Neural progenitor cell (in vitro differentiated cells): ENCODE results near the gene PARVG. TPM values are rescaled to one million over a fixed set of nuclear protein-coding genes. Genes with fewer than 3 reads are reported as not detected.

Experiments used
- DNase-seq: peaks from one replicate; pipeline ENCODE4 v3.0.0-alpha.2; 2016; ENCODE audit warnings: low spot score
- H2AFZ ChIP-seq: fragments of 200-600 bp; sonication (generic); replicated peaks from 2 replicates; pipeline ENCODE4 v1.6.1; 2016; ENCODE audit warnings: antibody characterized with exemption
- H3F3A ChIP-seq: fragments of 200-600 bp; sonication (generic); 2 replicates; pipeline ENCODE4 v1.6.1; 2016; ENCODE audit warnings: antibody characterized with exemption, low read depth
- H3K27ac ChIP-seq: fragments of 200-600 bp; sonication (generic); 2 replicates; pipeline ENCODE4 v1.5.1; 2016; ENCODE audit warnings: mild to moderate bottlenecking
- H3K27me3 ChIP-seq: fragments of 200-600 bp; sonication (generic); 2 replicates; pipeline ENCODE4 v1.6.1; 2016; ENCODE audit warnings: mild to moderate bottlenecking, moderate library complexity
- H3K36me3 ChIP-seq: fragments of 200-600 bp; sonication (generic); 2 replicates; pipeline ENCODE4 v1.5.1; 2016
- H3K4me1 ChIP-seq: fragments of 200-600 bp; sonication (generic); 2 replicates; pipeline ENCODE4 v1.6.1; 2016; ENCODE audit warnings: mixed run types
- H3K4me2 ChIP-seq: fragments of 200-600 bp; sonication (generic); 2 replicates; pipeline ENCODE4 v1.6.1; 2016
- H3K4me3 ChIP-seq: fragments of 200-600 bp; sonication (generic); 2 replicates; pipeline ENCODE4 v1.5.1; 2016
- H3K79me2 ChIP-seq: fragments of 200-600 bp; sonication (generic); 2 replicates; pipeline ENCODE4 v1.6.1; 2016; ENCODE audit warnings: low read depth
- H3K9ac ChIP-seq: fragments of 200-600 bp; sonication (generic); 2 replicates; pipeline ENCODE4 v1.6.1; 2016
- H3K9me3 ChIP-seq: fragments of 200-600 bp; sonication (generic); 2 replicates; pipeline ENCODE4 v1.5.1; 2016; ENCODE audit warnings: low read depth
- H4K20me1 ChIP-seq: fragments of 200-600 bp; sonication (generic); 2 replicates; pipeline ENCODE4 v1.6.1; 2016; ENCODE audit warnings: low read depth
- H3K27ac Mint-ChIP-seq: 3 replicates; pipeline ENCODE4 v1.8.0; 2021; ENCODE audit warnings: mixed read lengths
- H3K27me3 Mint-ChIP-seq: 2 replicates; pipeline ENCODE4 v1.8.0; 2022; ENCODE audit warnings: low read depth, mild to moderate bottlenecking, inconsistent platforms, moderate library complexity, mixed read lengths; ENCODE audit not compliant: insufficient read depth
- H3K36me3 Mint-ChIP-seq: 3 replicates; pipeline ENCODE4 v1.8.0; 2021; ENCODE audit warnings: mixed read lengths
- H3K4me1 Mint-ChIP-seq: 3 replicates; pipeline ENCODE4 v1.8.0; 2021; ENCODE audit warnings: mixed read lengths
- H3K4me3 Mint-ChIP-seq: 3 replicates; pipeline ENCODE4 v1.8.0; 2021; ENCODE audit warnings: mild to moderate bottlenecking, moderate library complexity, mixed read lengths
- H3K9me3 Mint-ChIP-seq: 3 replicates; pipeline ENCODE4 v1.8.0; 2020; ENCODE audit warnings: mixed read lengths
- EZH2 ChIP-seq: fragments of 200-600 bp; sonication (generic); IDR thresholded peaks from 2 replicates; pipeline ENCODE4 v1.6.1; 2017; ENCODE audit warnings: antibody characterized with exemption, mild to moderate bottlenecking, moderate library complexity
- EZH2phosphoT487 ChIP-seq: fragments of 200-600 bp; sonication (generic); IDR thresholded peaks from 2 replicates; pipeline ENCODE4 v1.6.1; 2017; ENCODE audit warnings: antibody characterized with exemption
- total RNA-seq: library from RNA; depleted of rRNA; stranded (reverse); fragments of >200 nt; gene quantifications from 2 replicates; pipeline ENCODE4 v1.2.3, GENCODE V29; 2015; ENCODE audit warnings: low replicate concordance
- TF ChIP-seq, protein P1 (sequence below): fragments of 200-600 bp; sonication (generic); IDR thresholded peaks from 2 replicates; pipeline ENCODE4 v1.5.1; 2017; ENCODE audit warnings: antibody characterized with exemption, mild to moderate bottlenecking

Gene PARVG
- total RNA-seq, 1 donor from 2014 or later = not detected

- H3K4me1 Mint-ChIP-seq = peaks cover 19% of the 10 kb centered on the region
- Histone ChIP-seq H2AFZ (no peak overlapping the region), H3K9me3 (no peaks in the 10 kb centered on the region), H3K4me3 (no peak overlapping the region), H3F3A (no peaks in the 10 kb centered on the region), H3K27ac (no peak overlapping the region), H3K27me3 (no peaks in the 10 kb centered on the region), H3K4me1 (peaks cover 7% of the 10 kb centered on the region), H3K9ac (no peak overlapping the region), H3K4me2 (no peak overlapping the region), H3K79me2 (no peaks in the 10 kb centered on the region), H4K20me1 (no peaks in the 10 kb centered on the region), H3K36me3 (no peaks in the 10 kb centered on the region)
- DNase-seq = no peak
- H3K27ac Mint-ChIP-seq = no peak overlapping the region
- peaks cover 8% of the 10 kb centered on the region for H3K9me3 Mint-ChIP-seq
- TF ChIP-seq EZH2 (no peak), EZH2phosphoT487 (no peak)
- TF ChIP-seq, protein P1, sequence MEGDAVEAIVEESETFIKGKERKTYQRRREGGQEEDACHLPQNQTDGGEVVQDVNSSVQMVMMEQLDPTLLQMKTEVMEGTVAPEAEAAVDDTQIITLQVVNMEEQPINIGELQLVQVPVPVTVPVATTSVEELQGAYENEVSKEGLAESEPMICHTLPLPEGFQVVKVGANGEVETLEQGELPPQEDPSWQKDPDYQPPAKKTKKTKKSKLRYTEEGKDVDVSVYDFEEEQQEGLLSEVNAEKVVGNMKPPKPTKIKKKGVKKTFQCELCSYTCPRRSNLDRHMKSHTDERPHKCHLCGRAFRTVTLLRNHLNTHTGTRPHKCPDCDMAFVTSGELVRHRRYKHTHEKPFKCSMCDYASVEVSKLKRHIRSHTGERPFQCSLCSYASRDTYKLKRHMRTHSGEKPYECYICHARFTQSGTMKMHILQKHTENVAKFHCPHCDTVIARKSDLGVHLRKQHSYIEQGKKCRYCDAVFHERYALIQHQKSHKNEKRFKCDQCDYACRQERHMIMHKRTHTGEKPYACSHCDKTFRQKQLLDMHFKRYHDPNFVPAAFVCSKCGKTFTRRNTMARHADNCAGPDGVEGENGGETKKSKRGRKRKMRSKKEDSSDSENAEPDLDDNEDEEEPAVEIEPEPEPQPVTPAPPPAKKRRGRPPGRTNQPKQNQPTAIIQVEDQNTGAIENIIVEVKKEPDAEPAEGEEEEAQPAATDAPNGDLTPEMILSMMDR = no peak
- no peaks in the 10 kb centered on the region for H3K36me3 Mint-ChIP-seq
- no peak overlapping the region for H3K4me3 Mint-ChIP-seq
- H3K27me3 Mint-ChIP-seq = peaks cover 9% of the 10 kb centered on the region
These were observed 48.0 kb upstream of the PARVG start for GRCh38 chr22:44132724-44133123.

- Histone ChIP-seq H3K27ac (no peak overlapping the region), H3K9me3 (no peaks in the 10 kb centered on the region), H2AFZ (no peak overlapping the region), H3K36me3 (no peaks in the 10 kb centered on the region), H3K4me1 (peaks cover 7% of the 10 kb centered on the region), H3K27me3 (no peaks in the 10 kb centered on the region), H3K9ac (no peak overlapping the region), H3K4me2 (no peak overlapping the region), H3K79me2 (no peaks in the 10 kb centered on the region), H3F3A (no peaks in the 10 kb centered on the region), H3K4me3 (no peak overlapping the region), H4K20me1 (no peaks in the 10 kb centered on the region)
- no peak for TF ChIP-seq EZH2
- Mint-ChIP-seq H3K4me3 (no peak overlapping the region), H3K27ac (no peak overlapping the region), H3K9me3 (peaks cover 12% of the 10 kb centered on the region), H3K4me1 (peaks cover 19% of the 10 kb centered on the region), H3K27me3 (peaks cover 11% of the 10 kb centered on the region), H3K36me3 (no peaks in the 10 kb centered on the region)
- no peak for DNase-seq
These were observed 47.6 kb upstream of the PARVG start for GRCh38 chr22:44133161-44133560.

DNA sequence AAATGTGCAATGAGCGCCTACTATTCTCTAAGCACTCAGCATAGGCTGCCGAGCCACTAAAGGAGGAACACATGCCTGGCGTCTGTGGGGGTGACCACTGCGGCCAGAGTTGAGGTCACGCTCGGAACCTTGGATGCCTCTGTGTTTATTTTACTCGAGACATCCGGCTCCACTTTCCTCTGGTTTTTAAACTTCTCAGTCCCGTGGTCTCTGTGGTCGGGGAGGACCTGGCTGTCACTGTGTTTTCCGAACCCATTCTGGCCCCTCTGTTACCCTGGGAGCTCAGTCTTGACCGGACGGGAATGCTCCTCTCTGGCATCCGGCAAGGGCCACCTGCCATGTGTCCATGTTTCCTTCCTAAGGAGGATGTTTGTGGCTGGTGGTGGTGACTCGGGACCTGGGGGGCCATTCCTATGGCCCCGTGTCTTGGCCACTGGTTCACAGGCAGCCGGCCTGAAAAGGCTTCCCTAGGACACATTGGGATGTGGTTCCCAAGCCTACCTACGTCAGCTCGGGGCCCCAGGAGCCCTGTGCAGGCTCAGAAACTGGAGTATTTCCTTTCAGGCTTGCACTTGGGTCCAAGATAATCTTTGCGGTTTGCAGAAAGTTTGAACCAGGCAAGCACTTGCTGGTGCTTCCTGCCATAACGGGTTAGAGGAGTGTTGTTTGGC is 46.7 kb upstream of the PARVG start:
- Histone ChIP-seq H3K27me3 (no peaks in the 10 kb centered on the region), H3K4me2 (no peak overlapping the region), H4K20me1 (no peaks in the 10 kb centered on the region), H3K27ac (no peak overlapping the region), H3K79me2 (no peaks in the 10 kb centered on the region), H3F3A (no peaks in the 10 kb centered on the region), H3K36me3 (no peaks in the 10 kb centered on the region), H3K9ac (no peak overlapping the region), H2AFZ (no peak overlapping the region), H3K4me1 (peaks cover 7% of the 10 kb centered on the region), H3K4me3 (no peak overlapping the region), H3K9me3 (no peaks in the 10 kb centered on the region)
- H3K36me3 Mint-ChIP-seq = no peaks in the 10 kb centered on the region
- no peak overlapping the region for H3K4me3 Mint-ChIP-seq
- TF ChIP-seq EZH2phosphoT487 (no peak), EZH2 (no peak)
- TF ChIP-seq, protein P1 = no peak
- no peak overlapping the region for H3K27ac Mint-ChIP-seq
- no peak for DNase-seq
- peaks cover 12% of the 10 kb centered on the region for H3K9me3 Mint-ChIP-seq
- H3K4me1 Mint-ChIP-seq = peaks cover 19% of the 10 kb centered on the region
- peaks cover 11% of the 10 kb centered on the region for H3K27me3 Mint-ChIP-seq

DNA sequence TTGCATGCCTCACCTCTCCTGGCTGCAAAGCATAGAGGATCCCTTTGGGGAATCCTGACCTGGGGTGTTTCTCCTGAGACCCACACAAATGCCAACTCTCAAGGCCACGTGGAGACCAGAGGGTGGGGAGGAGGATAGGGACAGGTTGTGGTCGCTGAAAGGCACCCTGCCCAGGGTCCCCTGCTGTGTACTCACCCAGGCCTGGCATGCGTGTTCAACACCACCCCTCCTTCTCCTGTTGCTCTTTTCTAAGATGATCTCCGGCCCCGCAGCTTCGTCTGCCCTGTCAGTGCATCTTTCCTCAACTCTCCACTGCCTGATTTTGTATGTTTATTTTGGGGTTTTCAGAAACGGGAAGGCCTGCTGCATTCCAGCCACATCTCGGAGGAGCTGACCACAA is 44.6 kb upstream of the PARVG start:
- no peak overlapping the region for H3K27ac Mint-ChIP-seq
- H2AFZ ChIP-seq = no peak overlapping the region
- H3K4me1 ChIP-seq = peaks cover 7% of the 10 kb centered on the region
- H3K4me3 ChIP-seq = no peak overlapping the region
- H3K4me3 Mint-ChIP-seq = no peak overlapping the region
- no peak overlapping the region for H3K4me2 ChIP-seq
- peaks cover 13% of the 10 kb centered on the region for H3K9me3 Mint-ChIP-seq
- no peaks in the 10 kb centered on the region for H3K27me3 ChIP-seq
- H3K9ac ChIP-seq = no peak overlapping the region
- peaks cover 11% of the 10 kb centered on the region for H3K27me3 Mint-ChIP-seq
- H3K27ac ChIP-seq = no peak overlapping the region
- H3K4me1 Mint-ChIP-seq = peaks cover 5% of the 10 kb centered on the region
- H3K79me2 ChIP-seq = no peaks in the 10 kb centered on the region
- no peaks in the 10 kb centered on the region for H3F3A ChIP-seq
- H4K20me1 ChIP-seq = no peaks in the 10 kb centered on the region
- no peak for DNase-seq
- no peaks in the 10 kb centered on the region for H3K9me3 ChIP-seq
- H3K36me3 Mint-ChIP-seq = no peaks in the 10 kb centered on the region
- H3K36me3 ChIP-seq = no peaks in the 10 kb centered on the region
- TF ChIP-seq EZH2phosphoT487 (no peak), EZH2 (no peak)
- TF ChIP-seq, protein P1 = no peak
